SK-N-SH (cell line): ENCODE data around the gene RALBP1. TPM values are rescaled to one million over a fixed set of nuclear protein-coding genes. Genes with fewer than 3 reads are reported as not detected.

ENCODE experiments used
- CTCF ChIA-PET: fragments of 300-600, 350-600 bp; formaldehyde crosslinking; extraction: SDS; loops from one replicate; lab custom pipeline; 2021; lab: Yijun Ruan, JAX
- POLR2A ChIA-PET: fragments of 350-600 bp; sonication (Branson Sonifier 250); formaldehyde crosslinking; extraction: SDS; loops from one replicate; lab custom pipeline; 2020; ENCODE audit warnings: antibody characterized with exemption, inconsistent platforms; lab: Yijun Ruan, JAX
- DNase-seq: peaks from one replicate; pipeline ENCODE4 v3.0.0; 2012
- H2AFZ ChIP-seq: fragments of 200-600 bp; sonication (generic); 2 replicates; pipeline ENCODE4 v1.8.1; 2016; ENCODE audit warnings: antibody characterized with exemption, mild to moderate bottlenecking, low read depth
- H3F3A ChIP-seq: fragments of 200-600 bp; sonication (generic); replicated peaks from 2 replicates; pipeline ENCODE3; 2016; ENCODE audit warnings: antibody characterized with exemption, mild to moderate bottlenecking; ENCODE audit not compliant: insufficient read depth
- H3K27ac ChIP-seq, 2 experiments: fragments of 200-500 bp in 1 of 2; fragments of 200-600 bp in 1 of 2; sonication (Bioruptor generic) in 1 of 2; sonication (generic), shearing (Covaris generic) in 1 of 2; 2 replicates each; pipeline versions ENCODE4 v1.5.1 to v1.6.1; 2014 to 2016; ENCODE audit warnings: low read depth in 2 of 2, inconsistent platforms in 1 of 2, low read length in 1 of 2, mild to moderate bottlenecking in 1 of 2, mixed read lengths in 1 of 2
- H3K27me3 ChIP-seq: fragments of 200-600 bp; sonication (generic), shearing (Covaris generic); 2 replicates; pipeline ENCODE4 v1.6.1; 2016; ENCODE audit warnings: mixed run types; ENCODE audit not compliant: insufficient read depth
- H3K36me3 ChIP-seq, 2 experiments: fragments of 200-500 bp in 1 of 2; fragments of 200-600 bp in 1 of 2; sonication (Bioruptor generic) in 1 of 2; sonication (generic) in 1 of 2; replicated peaks in 1 of 2; 2 replicates each; pipeline versions ENCODE3 to v1.5.1; 2014 to 2016; ENCODE audit warnings: low read length in 1 of 2, mild to moderate bottlenecking in 1 of 2; ENCODE audit not compliant: insufficient read depth in 2 of 2, control insufficient read depth in 1 of 2
- H3K4me1 ChIP-seq, 2 experiments: fragments of 200-500 bp in 1 of 2; fragments of 200-600 bp in 1 of 2; sonication (Bioruptor generic) in 1 of 2; sonication (generic), shearing (Covaris generic) in 1 of 2; 2 replicates each; pipeline versions ENCODE4 v1.5.1 to v1.6.1; 2014 to 2016; ENCODE audit warnings: low read depth in 1 of 2, low read length in 1 of 2, mixed run types in 1 of 2; ENCODE audit not compliant: insufficient read depth in 2 of 2, control insufficient read depth in 1 of 2
- H3K4me2 ChIP-seq: fragments of 200-600 bp; sonication (generic), shearing (Covaris generic); 2 replicates; pipeline ENCODE4 v1.6.1; 2017; ENCODE audit warnings: mixed run types
- H3K4me3 ChIP-seq, 2 experiments: fragments of 200-500 bp in 1 of 2; fragments of 200-600 bp in 1 of 2; sonication (Bioruptor generic) in 1 of 2; sonication (generic), shearing (Covaris generic) in 1 of 2; 2 replicates each; pipeline versions ENCODE4 v1.5.1 to v1.8.1; 2014 to 2016; ENCODE audit warnings: low read depth in 2 of 2, inconsistent platforms in 1 of 2, low read length in 1 of 2, mild to moderate bottlenecking in 1 of 2, mixed read lengths in 1 of 2, moderate library complexity in 1 of 2
- H3K79me2 ChIP-seq: fragments of 200-600 bp; sonication (generic); 2 replicates; pipeline ENCODE4 v1.8.1; 2017; ENCODE audit warnings: mild to moderate bottlenecking; ENCODE audit not compliant: insufficient read depth
- H3K9ac ChIP-seq: fragments of 200-600 bp; sonication (generic); 2 replicates; pipeline ENCODE4 v1.6.1; 2017; ENCODE audit warnings: mixed run types
- H3K9me2 ChIP-seq: fragments of 200-600 bp; sonication (generic); 2 replicates; pipeline ENCODE4 v1.6.1; 2017; ENCODE audit warnings: mixed run types
- H3K9me3 ChIP-seq: fragments of 200-600 bp; sonication (generic); 2 replicates; pipeline ENCODE4 v1.6.1; 2017; ENCODE audit warnings: mixed run types, mild to moderate bottlenecking, moderate library complexity
- H4K20me1 ChIP-seq: fragments of 200-600 bp; sonication (generic); 2 replicates; pipeline ENCODE4 v1.6.1; 2017; ENCODE audit warnings: mild to moderate bottlenecking, mixed run types; ENCODE audit not compliant: insufficient read depth
- CHD2 ChIP-seq: fragments of 150-350 bp; IDR thresholded peaks from 2 replicates; pipeline ENCODE4 v1.6.1; 2018; ENCODE audit warnings: low read length; ENCODE audit not compliant: partially characterized antibody
- ELF1 ChIP-seq: IDR thresholded peaks from 2 replicates; pipeline ENCODE4 v1.4.0; 2012
- FOSL2 ChIP-seq: IDR thresholded peaks from 2 replicates; pipeline ENCODE4 v1.4.0; 2012; ENCODE audit warnings: low read depth, mild to moderate bottlenecking, moderate library complexity, borderline replicate concordance
- FOXJ3 ChIP-seq: sonication (generic); formaldehyde crosslinking; IDR thresholded peaks from 2 replicates; pipeline ENCODE4 v1.5.1; 2020; ENCODE audit warnings: mild to moderate bottlenecking, missing genetic modification reagents
- JUND ChIP-seq: IDR thresholded peaks from 2 replicates; pipeline ENCODE4 v1.4.0; 2012
- NFIC ChIP-seq: IDR thresholded peaks from 2 replicates; pipeline ENCODE4 v1.4.0; 2012; ENCODE audit warnings: borderline replicate concordance
- POLR2AphosphoS5 ChIP-seq: IDR thresholded peaks from 2 replicates; pipeline ENCODE4 v1.6.1; 2012; ENCODE audit warnings: low read depth, low read length
- RAD21 ChIP-seq: IDR thresholded peaks from 2 replicates; pipeline ENCODE4 v1.6.1; 2012; ENCODE audit warnings: mild to moderate bottlenecking, low read length
- RCOR1 ChIP-seq: fragments of 150-350 bp; IDR thresholded peaks from 2 replicates; pipeline ENCODE4 v1.6.1; 2017; ENCODE audit warnings: antibody characterized with exemption, low read length
- RFX5 ChIP-seq: IDR thresholded peaks from 2 replicates; pipeline ENCODE4 v1.6.1; 2012; ENCODE audit warnings: mild to moderate bottlenecking, improper control_type of control experiment, low read length
- RXRA ChIP-seq: IDR thresholded peaks from 2 replicates; pipeline ENCODE4 v1.4.0; 2012; ENCODE audit warnings: low read depth, mild to moderate bottlenecking, borderline replicate concordance
- SMC3 ChIP-seq: IDR thresholded peaks from 2 replicates; pipeline ENCODE4 v1.6.1; 2012; ENCODE audit warnings: low read depth, low read length, improper control_type of control experiment
- TCF12 ChIP-seq: IDR thresholded peaks from 2 replicates; pipeline ENCODE4 v1.4.0; 2012
- TEAD4 ChIP-seq: IDR thresholded peaks from 2 replicates; pipeline ENCODE4 v1.4.0; 2012; ENCODE audit warnings: mild to moderate bottlenecking, borderline replicate concordance; ENCODE audit not compliant: insufficient read depth
- WGBS: methylation state at CpG from one replicate; pipeline ENCODE4 v1.1.6; 2017; ENCODE audit warnings: low lambda C conversion rate; 5-methylcytosine and 5-hydroxymethylcytosine counted together
- polyA plus RNA-seq, 3 experiments: library from polyadenylated mRNA; depleted of rRNA; stranded (reverse); fragments of >200 nt; gene quantifications; 2 replicates each; pipeline ENCODE4 v1.2.3, GENCODE V29; 2012
- TF ChIP-seq, protein P1 (sequence below): IDR thresholded peaks from 2 replicates; pipeline ENCODE4 v1.4.0; 2012; ENCODE audit warnings: low read depth
- TF ChIP-seq, protein P2 (sequence below): IDR thresholded peaks from 2 replicates; pipeline ENCODE4; 2012
- TF ChIP-seq, protein P3 (sequence below): IDR thresholded peaks from 2 replicates; pipeline ENCODE4 v1.4.0; 2012; ENCODE audit warnings: low read depth, borderline replicate concordance
- TF ChIP-seq, protein P4 (sequence below): fragments of 200-600 bp; sonication (generic); IDR thresholded peaks from 2 replicates; pipeline ENCODE4 v1.6.1; 2017; ENCODE audit warnings: antibody characterized with exemption, mild to moderate bottlenecking, moderate library complexity

Gene RALBP1
- polyA plus RNA-seq, 1 of the 3 experiments (the other 2 are of a cell fraction), result 43.8 TPM

DNA sequence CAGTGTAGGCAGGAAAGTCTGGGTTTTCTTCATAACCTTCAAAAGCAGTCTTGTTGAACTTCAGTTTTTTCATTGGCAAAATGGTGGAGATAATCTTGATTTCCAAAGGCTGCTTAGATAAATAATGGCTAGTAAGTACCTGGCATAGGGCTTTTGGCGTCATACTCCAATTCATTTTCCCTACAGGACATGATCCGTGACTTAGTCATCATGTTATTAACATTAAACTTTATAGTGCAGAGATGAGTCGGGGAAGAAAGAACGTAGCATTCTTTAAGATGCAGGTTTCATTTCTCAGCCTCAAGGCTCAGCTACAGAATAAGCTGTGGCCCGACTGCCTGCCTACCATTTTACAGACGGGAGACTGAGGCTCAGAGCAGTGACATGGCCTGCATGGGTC lies 64.0 kb downstream of the RALBP1 start:
- peak overlapping the region; percentile 74 for H3K4me2 ChIP-seq

DNA sequence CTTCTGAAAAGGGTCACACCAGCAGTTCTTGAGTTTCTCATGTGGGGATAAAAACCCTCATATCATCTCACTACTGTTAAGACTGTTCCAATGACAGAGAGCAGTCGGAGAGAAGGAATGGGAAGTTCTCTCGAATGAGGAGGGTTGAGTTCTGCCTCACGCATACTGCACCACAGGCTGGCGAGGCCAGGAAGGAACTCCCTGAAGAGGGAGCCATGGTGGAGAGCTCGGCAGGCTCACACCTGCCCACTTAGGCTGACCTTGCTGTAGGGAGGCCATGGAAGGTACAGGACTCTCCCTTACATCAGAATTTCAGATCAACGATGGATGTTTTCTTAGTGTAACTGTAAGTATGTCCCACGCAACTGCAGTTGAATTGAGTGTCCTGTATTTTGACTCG lies 64.6 kb downstream of the RALBP1 start:
- no peaks in the 10 kb centered on the region for H4K20me1 ChIP-seq
- H3K4me2 ChIP-seq, result peak overlapping the region; percentile 74
- peaks cover 10 to 25% of the 10 kb centered on the region in 2 experiments; a peak in 3 of 4 replicates for H3K4me1 ChIP-seq
- H3K9me2 ChIP-seq, result no peaks in the 10 kb centered on the region
- no peak overlapping the region for H2AFZ ChIP-seq
- WGBS, result 92% methylated on average over 8 of the region's 8 CpGs
- H3F3A ChIP-seq, result peaks cover 39% of the 10 kb centered on the region
- no peak for DNase-seq
- no peaks in the 10 kb centered on the region for H3K27me3 ChIP-seq
- peak overlapping the region in 1 of 2 experiments; percentile 80; a peak in 2 of 4 replicates for H3K27ac ChIP-seq
- peaks cover 19 to 20% of the 10 kb centered on the region in 2 experiments for H3K36me3 ChIP-seq
- TF ChIP-seq, protein P1, sequence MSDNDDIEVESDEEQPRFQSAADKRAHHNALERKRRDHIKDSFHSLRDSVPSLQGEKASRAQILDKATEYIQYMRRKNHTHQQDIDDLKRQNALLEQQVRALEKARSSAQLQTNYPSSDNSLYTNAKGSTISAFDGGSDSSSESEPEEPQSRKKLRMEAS, result no peak
- no peak for TF ChIP-seq RFX5
- no peak for TF ChIP-seq CHD2
- TF ChIP-seq ELF1, result no peak
- TF ChIP-seq, protein P2, sequence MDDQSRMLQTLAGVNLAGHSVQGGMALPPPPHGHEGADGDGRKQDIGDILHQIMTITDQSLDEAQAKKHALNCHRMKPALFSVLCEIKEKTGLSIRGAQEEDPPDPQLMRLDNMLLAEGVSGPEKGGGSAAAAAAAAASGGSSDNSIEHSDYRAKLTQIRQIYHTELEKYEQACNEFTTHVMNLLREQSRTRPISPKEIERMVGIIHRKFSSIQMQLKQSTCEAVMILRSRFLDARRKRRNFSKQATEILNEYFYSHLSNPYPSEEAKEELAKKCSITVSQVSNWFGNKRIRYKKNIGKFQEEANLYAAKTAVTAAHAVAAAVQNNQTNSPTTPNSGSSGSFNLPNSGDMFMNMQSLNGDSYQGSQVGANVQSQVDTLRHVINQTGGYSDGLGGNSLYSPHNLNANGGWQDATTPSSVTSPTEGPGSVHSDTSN, result no peak
- TF ChIP-seq FOSL2, result no peak
- no peak for TF ChIP-seq RAD21
- TF ChIP-seq FOXJ3 (CRISPR knock-in tag), result no peak
- no peak for TF ChIP-seq RCOR1
- TF ChIP-seq RXRA, result no peak
- TF ChIP-seq, protein P3, sequence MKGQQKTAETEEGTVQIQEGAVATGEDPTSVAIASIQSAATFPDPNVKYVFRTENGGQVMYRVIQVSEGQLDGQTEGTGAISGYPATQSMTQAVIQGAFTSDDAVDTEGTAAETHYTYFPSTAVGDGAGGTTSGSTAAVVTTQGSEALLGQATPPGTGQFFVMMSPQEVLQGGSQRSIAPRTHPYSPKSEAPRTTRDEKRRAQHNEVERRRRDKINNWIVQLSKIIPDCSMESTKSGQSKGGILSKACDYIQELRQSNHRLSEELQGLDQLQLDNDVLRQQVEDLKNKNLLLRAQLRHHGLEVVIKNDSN, result no peak
- TF ChIP-seq, protein P4, sequence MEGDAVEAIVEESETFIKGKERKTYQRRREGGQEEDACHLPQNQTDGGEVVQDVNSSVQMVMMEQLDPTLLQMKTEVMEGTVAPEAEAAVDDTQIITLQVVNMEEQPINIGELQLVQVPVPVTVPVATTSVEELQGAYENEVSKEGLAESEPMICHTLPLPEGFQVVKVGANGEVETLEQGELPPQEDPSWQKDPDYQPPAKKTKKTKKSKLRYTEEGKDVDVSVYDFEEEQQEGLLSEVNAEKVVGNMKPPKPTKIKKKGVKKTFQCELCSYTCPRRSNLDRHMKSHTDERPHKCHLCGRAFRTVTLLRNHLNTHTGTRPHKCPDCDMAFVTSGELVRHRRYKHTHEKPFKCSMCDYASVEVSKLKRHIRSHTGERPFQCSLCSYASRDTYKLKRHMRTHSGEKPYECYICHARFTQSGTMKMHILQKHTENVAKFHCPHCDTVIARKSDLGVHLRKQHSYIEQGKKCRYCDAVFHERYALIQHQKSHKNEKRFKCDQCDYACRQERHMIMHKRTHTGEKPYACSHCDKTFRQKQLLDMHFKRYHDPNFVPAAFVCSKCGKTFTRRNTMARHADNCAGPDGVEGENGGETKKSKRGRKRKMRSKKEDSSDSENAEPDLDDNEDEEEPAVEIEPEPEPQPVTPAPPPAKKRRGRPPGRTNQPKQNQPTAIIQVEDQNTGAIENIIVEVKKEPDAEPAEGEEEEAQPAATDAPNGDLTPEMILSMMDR, result no peak
- TF ChIP-seq POLR2AphosphoS5, result no peak
- no peak for TF ChIP-seq SMC3
- no peaks in the 10 kb centered on the region for H3K79me2 ChIP-seq
- H3K4me3 ChIP-seq, result 0 out of 4 replicates have a peak overlapping the region, but pooled peaks of 1 of the 2 experiments have one; percentile 34
- POLR2A ChIA-PET, result no interaction called here
- H3K9ac ChIP-seq, result peak overlapping the region; percentile 43; the same call in 1 of the 2 replicates
- CTCF ChIA-PET, result interaction anchor here (1.1 kb wide), 1 partner anchor 21 kb away, joined by 3 read pairs; no protein-coding TSS in a partner anchor
- no peaks in the 10 kb centered on the region for H3K9me3 ChIP-seq

More for the DNA sequence above, 64.0 kb downstream of the RALBP1 start:
- H3F3A ChIP-seq, result peaks cover 40% of the 10 kb centered on the region
- ChIA-PET CTCF (interaction anchor here (1.1 kb wide), 1 partner anchor 21 kb away, joined by 3 read pairs; no protein-coding TSS in a partner anchor), POLR2A (no interaction called here)
- no peak for DNase-seq
- H3K27ac ChIP-seq, result peak overlapping the region in 1 of 2 experiments; percentile 80; a peak in 2 of 4 replicates
- 0 out of 4 replicates have a peak overlapping the region, but pooled peaks of 1 of the 2 experiments have one; percentile 34 for H3K4me3 ChIP-seq
- peak overlapping the region; percentile 43; the same call in 1 of the 2 replicates for H3K9ac ChIP-seq
- peaks cover 13 to 28% of the 10 kb centered on the region in 2 experiments; a peak in 3 of 4 replicates for H3K4me1 ChIP-seq
- H3K36me3 ChIP-seq, result peaks cover 20% of the 10 kb centered on the region in 2 experiments
- H3K9me2 ChIP-seq, result no peaks in the 10 kb centered on the region
- H4K20me1 ChIP-seq, result no peaks in the 10 kb centered on the region
- WGBS, result 21% methylated on average over 6 of the region's 6 CpGs
- H2AFZ ChIP-seq, result no peak overlapping the region
- TF ChIP-seq RFX5 (no peak), TCF12 (peak; percentile 45), FOSL2 (peak; percentile 67; the same call in 1 of the 2 replicates), POLR2AphosphoS5 (0 out of 2 replicates have a peak, but pooled peaks have one; percentile 26), TEAD4 (no peak), NFIC (no peak), JUND (peak; percentile 52)
- TF ChIP-seq, protein P2, result 0 out of 2 replicates have a peak, but pooled peaks have one; percentile 17
- no peaks in the 10 kb centered on the region for H3K79me2 ChIP-seq
- H3K27me3 ChIP-seq, result no peaks in the 10 kb centered on the region
- H3K9me3 ChIP-seq, result no peaks in the 10 kb centered on the region
